GM20000 (cell line): ENCODE results near the gene PPFIBP1.

Source experiments
- DNase-seq: peaks from one replicate; pipeline ENCODE4 v3.0.0; 2012; ENCODE audit warnings: low spot score
- TF ChIP-seq, protein P1 (sequence below): IDR thresholded peaks from 2 replicates; pipeline ENCODE4 v1.5.1; 2012; ENCODE audit warnings: mild to moderate bottlenecking, control low read depth; ENCODE audit errors: extremely low read depth, missing control alignments

The PPFIBP1 gene

GRCh38 chr12:27566159-27566558, 42.2 kb downstream of the PPFIBP1 start:
- TF ChIP-seq, protein P1, sequence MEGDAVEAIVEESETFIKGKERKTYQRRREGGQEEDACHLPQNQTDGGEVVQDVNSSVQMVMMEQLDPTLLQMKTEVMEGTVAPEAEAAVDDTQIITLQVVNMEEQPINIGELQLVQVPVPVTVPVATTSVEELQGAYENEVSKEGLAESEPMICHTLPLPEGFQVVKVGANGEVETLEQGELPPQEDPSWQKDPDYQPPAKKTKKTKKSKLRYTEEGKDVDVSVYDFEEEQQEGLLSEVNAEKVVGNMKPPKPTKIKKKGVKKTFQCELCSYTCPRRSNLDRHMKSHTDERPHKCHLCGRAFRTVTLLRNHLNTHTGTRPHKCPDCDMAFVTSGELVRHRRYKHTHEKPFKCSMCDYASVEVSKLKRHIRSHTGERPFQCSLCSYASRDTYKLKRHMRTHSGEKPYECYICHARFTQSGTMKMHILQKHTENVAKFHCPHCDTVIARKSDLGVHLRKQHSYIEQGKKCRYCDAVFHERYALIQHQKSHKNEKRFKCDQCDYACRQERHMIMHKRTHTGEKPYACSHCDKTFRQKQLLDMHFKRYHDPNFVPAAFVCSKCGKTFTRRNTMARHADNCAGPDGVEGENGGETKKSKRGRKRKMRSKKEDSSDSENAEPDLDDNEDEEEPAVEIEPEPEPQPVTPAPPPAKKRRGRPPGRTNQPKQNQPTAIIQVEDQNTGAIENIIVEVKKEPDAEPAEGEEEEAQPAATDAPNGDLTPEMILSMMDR, result no peak
- no peak for DNase-seq

GRCh38 chr12:27566626-27567025, 42.6 kb downstream of the PPFIBP1 start:
- DNase-seq, result no peak
- TF ChIP-seq, protein P1, result no peak

DNA sequence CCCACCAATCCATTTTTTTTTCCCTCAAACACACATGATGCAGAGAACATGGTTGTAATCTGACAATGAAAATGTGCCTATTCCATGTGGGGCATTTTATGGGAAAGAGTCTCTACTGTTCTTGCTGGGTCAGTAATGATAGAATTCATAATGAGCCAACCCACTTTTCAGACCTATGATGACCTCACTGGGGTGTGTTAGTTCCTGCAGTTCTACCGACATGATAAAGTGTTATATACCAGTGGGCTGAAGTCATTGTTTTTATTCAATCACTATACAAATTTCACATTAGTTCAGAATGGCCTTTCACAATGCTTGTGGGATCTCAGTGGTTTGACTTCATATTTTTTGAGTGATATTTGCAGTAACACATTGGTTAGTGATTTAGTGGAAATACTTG, 47.5 kb downstream of the PPFIBP1 start:
- TF ChIP-seq, protein P1, result no peak
- DNase-seq, result no peak

GRCh38 chr12:27572486-27573255, 48.7 kb downstream of the PPFIBP1 start:
- TF ChIP-seq, protein P1, result no peak
- DNase-seq, result no peak

DNA sequence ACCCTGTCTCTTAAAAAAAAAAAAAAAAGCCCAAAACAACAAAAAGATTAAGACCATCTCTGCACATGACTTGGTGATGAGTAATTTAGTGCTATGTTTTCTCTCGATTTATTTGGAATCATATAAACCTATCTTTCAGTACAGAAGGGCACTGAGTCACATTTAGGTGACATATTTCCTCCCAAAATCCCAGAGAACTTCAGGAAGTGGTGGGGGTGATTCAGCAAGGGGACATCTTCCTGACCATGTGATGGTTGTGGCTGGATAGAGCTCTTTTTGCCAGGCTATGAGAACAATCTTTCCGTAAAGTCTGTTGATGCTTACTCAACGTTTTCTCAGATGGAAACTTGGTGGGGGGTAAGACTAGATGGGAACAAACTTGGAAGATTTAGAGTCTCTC, 50.0 kb downstream of the PPFIBP1 start:
- TF ChIP-seq, protein P1, result no peak
- DNase-seq, result no peak

DNA sequence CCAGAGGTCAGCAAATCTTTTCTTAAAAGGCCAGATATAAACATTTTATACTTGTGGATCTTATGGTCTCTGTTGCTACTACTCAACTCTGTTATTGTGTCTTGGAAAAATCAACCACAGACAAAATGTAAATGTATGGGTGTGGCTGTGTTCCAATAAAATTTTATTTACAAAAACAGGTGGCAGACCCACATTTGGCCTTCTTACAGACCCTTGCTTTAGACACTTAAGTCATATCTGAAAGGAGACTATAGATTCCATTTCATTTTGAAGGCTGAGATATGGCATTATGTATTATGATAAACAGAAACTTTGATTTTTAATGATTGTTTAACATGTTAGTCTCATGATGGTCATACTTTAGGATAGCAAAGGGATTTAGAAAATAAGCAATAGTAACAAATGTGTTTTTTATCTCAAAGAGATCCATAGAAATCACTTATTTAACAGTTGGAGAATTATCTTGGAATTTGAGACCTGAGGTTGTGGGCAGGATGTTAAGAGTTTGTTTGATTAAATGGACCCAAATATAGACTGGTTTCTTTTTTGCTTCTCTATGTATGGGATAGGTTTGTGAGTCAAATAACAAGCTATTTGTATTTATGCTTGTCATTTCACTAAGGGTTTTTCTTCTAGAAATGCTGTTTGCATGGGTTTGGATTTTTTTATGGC, 51.2 kb downstream of the PPFIBP1 start:
- DNase-seq, result no peak
- TF ChIP-seq, protein P1, result no peak

GRCh38 chr12:27575762-27576118, 51.7 kb downstream of the PPFIBP1 start:
- TF ChIP-seq, protein P1, result no peak
- DNase-seq, result no peak
